Muscle layer of colon (tissue), 2 donors: ENCODE measurements around the gene PLCG1.

ENCODE experiments used
- H3K27ac ChIP-seq: one replicate; pipeline ENCODE4 v1.7.0; 2013; ENCODE audit warnings: low read depth, mild to moderate bottlenecking, low read length, moderate library complexity
- H3K27me3 ChIP-seq, 2 donors: one replicate each; pipeline ENCODE4 v1.7.0; 2013; ENCODE audit warnings: low read length in 2 of 2, mild to moderate bottlenecking in 2 of 2; ENCODE audit not compliant: insufficient read depth in 2 of 2, control insufficient read depth in 1 of 2
- H3K36me3 ChIP-seq: one replicate; pipeline ENCODE4 v1.7.0; 2013; ENCODE audit warnings: mild to moderate bottlenecking, low read length; ENCODE audit not compliant: insufficient read depth
- H3K4me1 ChIP-seq: one replicate; pipeline ENCODE4 v1.7.0; 2013; ENCODE audit warnings: mild to moderate bottlenecking, low read length; ENCODE audit not compliant: insufficient read depth
- H3K4me3 ChIP-seq, 2 donors: one replicate each; pipeline ENCODE4 v1.7.0; 2013; ENCODE audit warnings: low read length in 2 of 2, low read depth in 1 of 2, mild to moderate bottlenecking in 1 of 2, moderate library complexity in 1 of 2
- H3K9ac ChIP-seq: one replicate; pipeline ENCODE4 v1.7.0; 2013; ENCODE audit warnings: low read length
- H3K9me3 ChIP-seq: one replicate; pipeline ENCODE4 v1.7.0; 2013; ENCODE audit warnings: mild to moderate bottlenecking, low read length
- donor health status: abdominal sarcoma.
- donor health status: Adenocarcinoma of cecum.

PLCG1 gene

GRCh38 chr20:41226426-41226825 lies 89.1 kb downstream of the PLCG1 start:
- no peaks in the 10 kb centered on the region for H3K36me3 ChIP-seq
- H3K9me3 ChIP-seq, result no peaks in the 10 kb centered on the region
- H3K27ac ChIP-seq, result no peak overlapping the region
- H3K4me3 ChIP-seq, result no peak overlapping the region
- no peak overlapping the region for H3K9ac ChIP-seq
- H3K27me3 ChIP-seq, result no peaks in the 10 kb centered on the region
- peaks cover 5% of the 10 kb centered on the region for H3K4me1 ChIP-seq
